ENCODE data around the gene STIMATE.

DNA sequence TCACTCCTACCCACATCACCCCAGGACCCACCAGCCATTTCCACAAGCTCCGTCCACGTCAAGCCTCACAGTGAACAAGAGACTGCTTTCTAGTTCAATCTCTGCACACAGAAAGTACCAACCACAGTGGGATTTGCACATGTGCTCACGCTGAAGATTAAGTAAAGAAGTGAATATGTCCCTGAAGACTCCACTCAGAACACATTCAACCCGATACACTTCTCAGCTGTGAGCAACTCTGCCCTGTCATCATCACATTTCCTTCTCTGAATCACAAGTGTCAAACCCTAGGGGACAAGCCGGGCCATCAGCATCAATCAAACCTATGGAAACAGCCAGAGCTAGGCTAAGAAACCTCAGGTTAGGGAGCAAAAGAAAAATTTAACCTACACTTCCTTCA is 1.9 kb downstream of the STIMATE start:
- TF ChIP-seq, protein P1, sequence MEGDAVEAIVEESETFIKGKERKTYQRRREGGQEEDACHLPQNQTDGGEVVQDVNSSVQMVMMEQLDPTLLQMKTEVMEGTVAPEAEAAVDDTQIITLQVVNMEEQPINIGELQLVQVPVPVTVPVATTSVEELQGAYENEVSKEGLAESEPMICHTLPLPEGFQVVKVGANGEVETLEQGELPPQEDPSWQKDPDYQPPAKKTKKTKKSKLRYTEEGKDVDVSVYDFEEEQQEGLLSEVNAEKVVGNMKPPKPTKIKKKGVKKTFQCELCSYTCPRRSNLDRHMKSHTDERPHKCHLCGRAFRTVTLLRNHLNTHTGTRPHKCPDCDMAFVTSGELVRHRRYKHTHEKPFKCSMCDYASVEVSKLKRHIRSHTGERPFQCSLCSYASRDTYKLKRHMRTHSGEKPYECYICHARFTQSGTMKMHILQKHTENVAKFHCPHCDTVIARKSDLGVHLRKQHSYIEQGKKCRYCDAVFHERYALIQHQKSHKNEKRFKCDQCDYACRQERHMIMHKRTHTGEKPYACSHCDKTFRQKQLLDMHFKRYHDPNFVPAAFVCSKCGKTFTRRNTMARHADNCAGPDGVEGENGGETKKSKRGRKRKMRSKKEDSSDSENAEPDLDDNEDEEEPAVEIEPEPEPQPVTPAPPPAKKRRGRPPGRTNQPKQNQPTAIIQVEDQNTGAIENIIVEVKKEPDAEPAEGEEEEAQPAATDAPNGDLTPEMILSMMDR (IDR thresholded peaks at IDR 0.05) = no peak
- no peak for TF ChIP-seq POLR2A (IDR thresholded peaks at IDR 0.05)
